ENCODE measurements around the gene NQO1.

GRCh38 chr16:69709456-69710084 lies 16.8 kb downstream of the NQO1 start:
- peak; percentile 72 for TF ChIP-seq CTCF (IDR thresholded peaks at IDR 0.05; ENCODE audit: insufficient read depth, low read depth, low read length)
- TF ChIP-seq EZH2 (IDR thresholded peaks at IDR 0.05; ENCODE audit: insufficient read depth, low read length): no peak

Measured in astrocyte (in vitro differentiated cells and primary cell).